Measurements from ENCODE around the gene GNE. TPM values are rescaled to one million over a fixed set of nuclear protein-coding genes. Genes with fewer than 3 reads are reported as not detected.
"Not testable (repeated sequence)": the region's sequence is repeated elsewhere in the genome, so short reads cannot be mapped to it uniquely, and the experiment has no call there.

GNE gene
- total and polyA plus RNA-seq, 3 donors from 2014 or later: 13.2 to 26.6 (median 22.7) TPM

- 82 to 93% methylated on average over 1 of the region's 1 CpG for WGBS, 2 donors
- TF ChIP-seq POLR2A (IDR thresholded peaks at IDR 0.05): no peak
- TF ChIP-seq, protein P1, sequence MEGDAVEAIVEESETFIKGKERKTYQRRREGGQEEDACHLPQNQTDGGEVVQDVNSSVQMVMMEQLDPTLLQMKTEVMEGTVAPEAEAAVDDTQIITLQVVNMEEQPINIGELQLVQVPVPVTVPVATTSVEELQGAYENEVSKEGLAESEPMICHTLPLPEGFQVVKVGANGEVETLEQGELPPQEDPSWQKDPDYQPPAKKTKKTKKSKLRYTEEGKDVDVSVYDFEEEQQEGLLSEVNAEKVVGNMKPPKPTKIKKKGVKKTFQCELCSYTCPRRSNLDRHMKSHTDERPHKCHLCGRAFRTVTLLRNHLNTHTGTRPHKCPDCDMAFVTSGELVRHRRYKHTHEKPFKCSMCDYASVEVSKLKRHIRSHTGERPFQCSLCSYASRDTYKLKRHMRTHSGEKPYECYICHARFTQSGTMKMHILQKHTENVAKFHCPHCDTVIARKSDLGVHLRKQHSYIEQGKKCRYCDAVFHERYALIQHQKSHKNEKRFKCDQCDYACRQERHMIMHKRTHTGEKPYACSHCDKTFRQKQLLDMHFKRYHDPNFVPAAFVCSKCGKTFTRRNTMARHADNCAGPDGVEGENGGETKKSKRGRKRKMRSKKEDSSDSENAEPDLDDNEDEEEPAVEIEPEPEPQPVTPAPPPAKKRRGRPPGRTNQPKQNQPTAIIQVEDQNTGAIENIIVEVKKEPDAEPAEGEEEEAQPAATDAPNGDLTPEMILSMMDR (IDR thresholded peaks at IDR 0.05): no peak
- Histone ChIP-seq H3K4me1 (no peaks in the 10 kb centered on the region), H3K4me3 (no peak overlapping the region), H3K9me3 (no peaks in the 10 kb centered on the region), H3K36me3 (ENCODE audit: low read depth, missing control alignments) (no peaks in the 10 kb centered on the region), H3K27ac (no peak overlapping the region), H3K27me3 (no peaks in the 10 kb centered on the region)
- intact Hi-C loops (cut with DNase I; ENCODE audit: low total_unique reads): no loop called here
- DNase-seq: no peak
Measured at GRCh38 chr9:36250079-36250478, 8.2 kb downstream of the GNE start.

GRCh38 chr9:36249189-36249588 is 9.1 kb downstream of the GNE start:
- no peak overlapping the region for H3K4me3 ChIP-seq
- H3K36me3 ChIP-seq (ENCODE audit: low read depth, missing control alignments): no peaks in the 10 kb centered on the region
- H3K27me3 ChIP-seq: no peaks in the 10 kb centered on the region
- TF ChIP-seq, protein P1 (IDR thresholded peaks at IDR 0.05): no peak
- intact Hi-C loops (cut with DNase I; ENCODE audit: low total_unique reads): no loop called here
- H3K4me1 ChIP-seq: no peaks in the 10 kb centered on the region
- WGBS, 2 donors: 67 to 70% methylated on average over 6 of the region's 6 CpGs
- no peak for DNase-seq
- no peak overlapping the region for H3K27ac ChIP-seq
- no peaks in the 10 kb centered on the region for H3K9me3 ChIP-seq

GRCh38 chr9:36248061-36248460 is 10.2 kb downstream of the GNE start:
- WGBS, 2 donors: 71 to 72% methylated on average over 8 of the region's 8 CpGs
- intact Hi-C loops (cut with DNase I; ENCODE audit: low total_unique reads); H3K27ac ChIP-seq; H3K27me3 ChIP-seq; H3K9me3 ChIP-seq; H3K4me3 ChIP-seq; H3K4me1 ChIP-seq; H3K36me3 ChIP-seq (ENCODE audit: low read depth, missing control alignments); DNase-seq: not testable (repeated sequence)
- TF ChIP-seq, protein P1 (IDR thresholded peaks at IDR 0.05): peak in 2 of 3 experiments; percentile 14 to 39

GRCh38 chr9:36247356-36247755 is 10.9 kb downstream of the GNE start:
- intact Hi-C loops (cut with DNase I; ENCODE audit: low total_unique reads): no loop called here
- TF ChIP-seq POLR2A (IDR thresholded peaks at IDR 0.05): no peak
- TF ChIP-seq, protein P1 (IDR thresholded peaks at IDR 0.05): no peak
- no peaks in the 10 kb centered on the region for H3K9me3 ChIP-seq
- H3K27ac ChIP-seq: no peak overlapping the region
- no peak overlapping the region for H3K4me3 ChIP-seq
- WGBS, 2 donors: 84 to 85% methylated on average over 3 of the region's 3 CpGs
- H3K4me1 ChIP-seq: no peaks in the 10 kb centered on the region
- DNase-seq: no peak
- H3K36me3 ChIP-seq (ENCODE audit: low read depth, missing control alignments): no peaks in the 10 kb centered on the region
- no peaks in the 10 kb centered on the region for H3K27me3 ChIP-seq

- TF ChIP-seq, protein P1 (IDR thresholded peaks at IDR 0.05): no peak
- TF ChIP-seq POLR2A (IDR thresholded peaks at IDR 0.05): no peak
- intact Hi-C loops (cut with DNase I; ENCODE audit: low total_unique reads): no loop called here
- H3K4me1 ChIP-seq: no peaks in the 10 kb centered on the region
- H3K36me3 ChIP-seq (ENCODE audit: low read depth, missing control alignments): no peaks in the 10 kb centered on the region
- H3K9me3 ChIP-seq: no peaks in the 10 kb centered on the region
- DNase-seq: no peak
- no peak overlapping the region for H3K27ac ChIP-seq
- 84 to 87% methylated on average over 6 of the region's 6 CpGs for WGBS, 2 donors
- no peak overlapping the region for H3K4me3 ChIP-seq
- no peaks in the 10 kb centered on the region for H3K27me3 ChIP-seq
Measured at GRCh38 chr9:36245906-36246305, 12.3 kb downstream of the GNE start.

DNA sequence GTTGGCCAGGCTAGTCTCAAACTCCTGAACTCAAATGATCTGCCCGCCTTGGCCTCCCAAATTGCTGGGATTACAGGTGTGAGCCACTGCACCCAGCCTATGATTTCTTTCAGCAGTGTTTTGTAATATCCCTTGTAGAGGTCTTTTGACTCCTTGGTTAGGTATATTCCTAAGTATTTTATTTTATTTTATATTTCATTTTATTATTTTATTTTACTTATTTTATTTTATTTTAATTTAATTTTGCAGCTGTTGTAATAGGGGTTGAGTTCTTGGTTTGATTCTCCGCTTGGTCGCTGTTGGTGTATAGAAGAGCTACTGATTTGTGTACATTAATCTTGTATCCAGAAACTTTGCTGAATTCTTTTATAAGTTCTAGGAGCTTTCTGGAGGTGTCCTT is 18.6 kb downstream of the GNE start:
- H3K27ac ChIP-seq; DNase-seq; H3K4me3 ChIP-seq; intact Hi-C loops (cut with DNase I; ENCODE audit: low total_unique reads); H3K27me3 ChIP-seq; H3K9me3 ChIP-seq; H3K4me1 ChIP-seq; H3K36me3 ChIP-seq (ENCODE audit: low read depth, missing control alignments): not testable (repeated sequence)
- 96 to 98% methylated on average over 3 of the region's 3 CpGs for WGBS, 2 donors

GRCh38 chr9:36239205-36239604 is 19.0 kb downstream of the GNE start:
- H3K27me3 ChIP-seq; H3K27ac ChIP-seq; H3K36me3 ChIP-seq (ENCODE audit: low read depth, missing control alignments); intact Hi-C loops (cut with DNase I; ENCODE audit: low total_unique reads); H3K4me3 ChIP-seq; H3K9me3 ChIP-seq; H3K4me1 ChIP-seq; DNase-seq: not testable (repeated sequence)
- WGBS, 2 donors: 97% methylated on average over 7 of the region's 7 CpGs
